ENCODE data around the gene TSPAN14. TPM values are rescaled to one million over a fixed set of nuclear protein-coding genes. Genes with fewer than 3 reads are reported as not detected.
"Not testable (repeated sequence)": the region's sequence is repeated elsewhere in the genome, so short reads cannot be mapped to it uniquely, and the experiment has no call there.

TSPAN14 gene
- polyA plus RNA-seq, 1 donor (not counting 4 experiments of a cell fraction or from before 2014, with no cell fraction given), result 71.1 TPM

DNA sequence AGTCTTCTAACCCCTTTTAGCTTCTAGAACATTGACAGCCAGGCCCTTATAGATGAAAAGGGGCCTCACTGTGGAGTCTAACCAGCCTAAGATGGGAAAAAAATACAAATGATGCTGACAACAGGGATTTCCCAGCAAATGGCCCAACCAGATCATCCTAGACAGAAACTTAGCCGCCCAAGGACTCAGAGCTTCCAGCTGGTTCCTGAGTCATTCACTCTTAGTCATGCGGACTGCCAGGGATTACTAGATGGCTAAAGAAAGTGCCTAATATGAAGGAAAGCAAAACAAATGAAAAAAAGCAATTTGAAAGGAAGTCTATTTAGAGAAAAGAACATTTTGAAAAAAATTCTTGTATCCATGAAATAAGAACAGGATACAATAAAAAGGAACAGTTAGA, 23.7 kb downstream of the TSPAN14 start:
- Histone ChIP-seq H3K27me3 (ENCODE audit: control insufficient read depth, extremely low read depth, insufficient read depth, low read length) (no peaks in the 10 kb centered on the region), H3K36me3 (ENCODE audit: control insufficient read depth in 2 of 2, extremely low read depth in 1 of 2, insufficient read depth in 2 of 2, low read length in 2 of 2) (peaks cover 18 to 24% of the 10 kb centered on the region in 2 experiments), H3K9me1 (ENCODE audit: control insufficient read depth, extremely low read depth, insufficient read depth, low read length) (no peaks in the 10 kb centered on the region), H3K27ac (ENCODE audit: control insufficient read depth, insufficient read depth, low read length) (peak overlapping the region; percentile 89), H3K4me1 (ENCODE audit: control insufficient read depth, extremely low read depth, insufficient read depth, low read length) (peaks cover 41% of the 10 kb centered on the region), H3K4me2 (ENCODE audit: control insufficient read depth, extremely low read depth, insufficient read depth, low read depth, low read length) (peak overlapping the region; percentile 19), H4K20me1 (ENCODE audit: control insufficient read depth, extremely low read depth, insufficient read depth, low read length) (no peaks in the 10 kb centered on the region), H3K4me3 (ENCODE audit: control insufficient read depth in 2 of 3, extremely low read depth in 1 of 3, insufficient read depth in 2 of 3, low read depth in 1 of 3, low read length in 3 of 3) (no peak overlapping the region), H3K9me3 (ENCODE audit: control insufficient read depth, low read depth, low read length) (no peaks in the 10 kb centered on the region), H2AFZ (ENCODE audit: control insufficient read depth, low read length) (no peak overlapping the region), H3K79me2 (ENCODE audit: control insufficient read depth, insufficient read depth, low read length) (peaks cover 87% of the 10 kb centered on the region), H3K9ac (ENCODE audit: control insufficient read depth, extremely low read depth, insufficient read depth, low read length) (peak overlapping the region; percentile 48)
- no peak for DNase-seq (ENCODE audit: low read depth, low spot score)
- FAIRE-seq, result peak; percentile 75
- TF ChIP-seq EZH2 (IDR thresholded peaks at IDR 0.05; ENCODE audit: low read length), result no peak
- dilution Hi-C loops (cut with MboI; ENCODE audit: extremely low pct_ligation_motif_present, low sequenced_read_pairs), result no loop called here

DNA sequence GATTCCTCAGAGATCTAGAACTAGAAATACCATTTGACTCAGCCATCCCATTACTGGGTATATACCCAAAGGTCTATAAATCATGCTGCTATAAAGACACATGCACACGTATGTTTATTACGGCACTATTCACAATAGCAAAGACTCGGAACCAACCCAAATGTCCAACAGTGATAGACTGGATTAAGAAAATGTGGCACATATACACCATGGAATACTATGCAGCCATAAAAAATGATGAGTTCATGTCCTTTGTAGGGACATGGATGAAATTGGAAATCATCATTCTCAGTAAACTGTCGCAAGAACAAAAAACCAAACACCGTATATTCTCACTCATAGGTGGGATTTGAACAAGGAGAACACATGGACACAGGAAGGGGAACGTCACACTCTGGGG, 26.3 kb downstream of the TSPAN14 start:
- H3K27me3 ChIP-seq (ENCODE audit: control insufficient read depth, extremely low read depth, insufficient read depth, low read length); H3K4me3 ChIP-seq (ENCODE audit: control insufficient read depth in 2 of 3, extremely low read depth in 1 of 3, insufficient read depth in 2 of 3, low read depth in 1 of 3, low read length in 3 of 3); dilution Hi-C loops (cut with MboI; ENCODE audit: extremely low pct_ligation_motif_present, low sequenced_read_pairs); H3K9me1 ChIP-seq (ENCODE audit: control insufficient read depth, extremely low read depth, insufficient read depth, low read length); H3K27ac ChIP-seq (ENCODE audit: control insufficient read depth, insufficient read depth, low read length); H3K9ac ChIP-seq (ENCODE audit: control insufficient read depth, extremely low read depth, insufficient read depth, low read length); FAIRE-seq; H3K4me2 ChIP-seq (ENCODE audit: control insufficient read depth, extremely low read depth, insufficient read depth, low read depth, low read length); H4K20me1 ChIP-seq (ENCODE audit: control insufficient read depth, extremely low read depth, insufficient read depth, low read length); DNase-seq (ENCODE audit: low read depth, low spot score); H3K9me3 ChIP-seq (ENCODE audit: control insufficient read depth, low read depth, low read length); H3K36me3 ChIP-seq (ENCODE audit: control insufficient read depth in 2 of 2, extremely low read depth in 1 of 2, insufficient read depth in 2 of 2, low read length in 2 of 2); H2AFZ ChIP-seq (ENCODE audit: control insufficient read depth, low read length): not testable (repeated sequence)
- Histone ChIP-seq H3K79me2 (ENCODE audit: control insufficient read depth, insufficient read depth, low read length) (peaks cover 87% of the 10 kb centered on the region), H3K4me1 (ENCODE audit: control insufficient read depth, extremely low read depth, insufficient read depth, low read length) (peaks cover 42% of the 10 kb centered on the region)

- dilution Hi-C loops (cut with MboI; ENCODE audit: extremely low pct_ligation_motif_present, low sequenced_read_pairs), result no loop called here
- Histone ChIP-seq H2AFZ (ENCODE audit: control insufficient read depth, low read length) (no peak overlapping the region), H3K79me2 (ENCODE audit: control insufficient read depth, insufficient read depth, low read length) (peaks cover 87% of the 10 kb centered on the region), H3K9ac (ENCODE audit: control insufficient read depth, extremely low read depth, insufficient read depth, low read length) (no peak overlapping the region), H3K36me3 (ENCODE audit: control insufficient read depth in 2 of 2, extremely low read depth in 1 of 2, insufficient read depth in 2 of 2, low read length in 2 of 2) (peaks cover 8 to 9% of the 10 kb centered on the region in 2 experiments), H3K27me3 (ENCODE audit: control insufficient read depth, extremely low read depth, insufficient read depth, low read length) (no peaks in the 10 kb centered on the region), H3K4me2 (ENCODE audit: control insufficient read depth, extremely low read depth, insufficient read depth, low read depth, low read length) (no peak overlapping the region), H4K20me1 (ENCODE audit: control insufficient read depth, extremely low read depth, insufficient read depth, low read length) (peaks cover 5% of the 10 kb centered on the region), H3K27ac (ENCODE audit: control insufficient read depth, insufficient read depth, low read length) (no peak overlapping the region), H3K4me1 (ENCODE audit: control insufficient read depth, extremely low read depth, insufficient read depth, low read length) (peaks cover 46% of the 10 kb centered on the region), H3K9me1 (ENCODE audit: control insufficient read depth, extremely low read depth, insufficient read depth, low read length) (peaks cover 3% of the 10 kb centered on the region), H3K9me3 (ENCODE audit: control insufficient read depth, low read depth, low read length) (no peaks in the 10 kb centered on the region), H3K4me3 (ENCODE audit: control insufficient read depth in 2 of 3, extremely low read depth in 1 of 3, insufficient read depth in 2 of 3, low read depth in 1 of 3, low read length in 3 of 3) (no peak overlapping the region)
- DNase-seq (ENCODE audit: low read depth, low spot score), result no peak
- FAIRE-seq, result no peak
- TF ChIP-seq EZH2 (IDR thresholded peaks at IDR 0.05; ENCODE audit: low read length) (no peak), CTCF (optimal IDR thresholded peaks at IDR 0.05 in 1 of 3, IDR thresholded peaks at IDR 0.05 in 1 of 3, conservative IDR thresholded peaks at IDR 0.05 in 1 of 3; ENCODE audit: extremely low read depth in 1 of 3, insufficient read depth in 2 of 3, low read length in 3 of 3) (no peak)
Measured at GRCh38 chr10:80480852-80481251, 26.7 kb downstream of the TSPAN14 start.
